Retinal pigment epithelial cell (primary cell): ENCODE measurements around the gene GJB4.

Experiments
- DNase-seq: peaks from one replicate; pipeline ENCODE4 v3.0.0-alpha.2; 2010; ENCODE audit warnings: low read depth
- H3K4me3 ChIP-seq: 2 replicates; pipeline ENCODE4 v1.5.1; 2011; ENCODE audit warnings: mild to moderate bottlenecking, low read length, control low read depth, moderate library complexity
- CTCF ChIP-seq: conservative IDR thresholded peaks from 2 replicates; pipeline ENCODE4 v1.5.1; 2011; ENCODE audit warnings: low read depth, low read length, control low read depth, inconsistent platforms

Gene GJB4

GRCh38 chr1:34781071-34781843 is 21.7 kb downstream of the GJB4 start, which contains the start of gene GJB3:
GJB3 (plus strand) TSS chr1:34781214; CDS start chr1:34784763, 3,549 bp downstream.
- peak within 1 kb of the TSS; percentile 22 for H3K4me3 ChIP-seq
- no peak for TF ChIP-seq CTCF
- no peak for DNase-seq

- TF ChIP-seq CTCF, result no peak
- H3K4me3 ChIP-seq, result no peak overlapping the region
- DNase-seq, result no peak
Observed at GRCh38 chr1:34781844-34782391, 22.4 kb downstream of the GJB4 start.

- DNase-seq, result no peak
- no peak for TF ChIP-seq CTCF
- H3K4me3 ChIP-seq, result no peak overlapping the region
Observed at GRCh38 chr1:34784751-34785221, 25.2 kb downstream of the GJB4 start.

GRCh38 chr1:34785231-34785874 is 25.8 kb downstream of the GJB4 start:
- no peak overlapping the region for H3K4me3 ChIP-seq
- no peak for TF ChIP-seq CTCF
- no peak for DNase-seq

- no peak for DNase-seq
- TF ChIP-seq CTCF, result no peak
- H3K4me3 ChIP-seq, result no peak overlapping the region
Observed at GRCh38 chr1:34785875-34786470, 26.4 kb downstream of the GJB4 start.

- peak; percentile 92 for TF ChIP-seq CTCF
- H3K4me3 ChIP-seq, result no peak overlapping the region
- peak; percentile 22 for DNase-seq
Observed at GRCh38 chr1:34786521-34787325, 27.2 kb downstream of the GJB4 start.
